GM21447 (cell line): ENCODE results near the gene PRDM15.

Experiments used
- ATAC-seq: cut with Tn5 transposase; IDR thresholded peaks from one replicate; pipeline ENCODE4 v1.9.1; 2021; ENCODE audit not compliant: unreplicated experiment

The PRDM15 gene

DNA sequence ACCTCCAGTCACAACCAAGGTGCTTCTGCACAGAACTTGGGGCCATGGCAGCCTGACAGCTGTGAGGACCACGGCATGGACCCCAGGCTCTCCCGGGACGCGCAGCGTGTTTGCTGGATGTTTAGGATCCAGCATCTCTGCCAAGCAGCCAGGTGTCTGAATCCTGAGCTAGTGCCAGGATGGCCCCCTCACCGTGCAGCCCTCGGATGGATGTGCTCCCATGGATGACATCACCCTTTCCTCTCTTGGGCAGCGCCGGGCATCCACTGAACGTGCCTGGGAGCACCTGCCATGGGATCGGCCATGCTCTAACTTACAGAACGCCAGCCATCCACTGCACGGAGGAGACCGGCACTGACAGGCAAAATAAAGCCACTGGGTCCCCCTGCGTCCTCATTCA is 53.9 kb downstream of the PRDM15 start:
- ATAC-seq = no peak

DNA sequence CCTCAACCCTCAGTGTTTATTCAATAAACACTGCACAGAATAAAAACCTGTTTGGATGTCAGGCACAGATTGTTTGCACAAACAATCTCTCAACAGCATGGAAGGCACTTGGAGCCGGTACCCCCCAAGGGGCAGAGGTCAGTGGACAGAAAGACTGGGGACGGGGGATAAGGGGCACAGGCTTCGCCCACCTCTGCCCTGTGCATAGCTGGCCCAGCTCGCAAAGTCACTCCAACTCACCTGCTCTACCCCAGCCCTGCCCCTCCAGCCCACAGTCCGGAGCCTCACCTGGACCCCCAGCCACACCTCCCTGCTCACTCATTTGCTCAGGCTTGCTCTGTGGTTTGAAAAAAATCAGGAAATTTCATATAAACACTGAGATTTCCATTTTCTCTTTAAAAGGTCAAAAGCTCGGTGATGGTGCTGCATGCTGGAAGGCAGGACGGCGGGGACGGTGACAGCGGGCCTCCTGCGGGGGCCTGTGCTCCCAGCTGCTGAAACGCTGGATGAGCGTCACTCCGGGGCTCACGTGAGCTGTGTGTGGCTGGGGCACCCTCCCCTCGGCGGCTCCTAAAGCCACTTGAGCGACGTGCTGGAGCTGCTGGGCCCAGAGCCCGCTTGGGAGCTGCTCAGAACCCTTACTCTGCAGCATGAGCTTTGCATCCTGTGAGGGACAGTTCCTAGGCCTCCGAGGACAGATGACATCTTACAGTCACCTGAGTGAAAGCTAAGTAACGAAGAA is 54.5 kb downstream of the PRDM15 start:
- no peak for ATAC-seq

DNA sequence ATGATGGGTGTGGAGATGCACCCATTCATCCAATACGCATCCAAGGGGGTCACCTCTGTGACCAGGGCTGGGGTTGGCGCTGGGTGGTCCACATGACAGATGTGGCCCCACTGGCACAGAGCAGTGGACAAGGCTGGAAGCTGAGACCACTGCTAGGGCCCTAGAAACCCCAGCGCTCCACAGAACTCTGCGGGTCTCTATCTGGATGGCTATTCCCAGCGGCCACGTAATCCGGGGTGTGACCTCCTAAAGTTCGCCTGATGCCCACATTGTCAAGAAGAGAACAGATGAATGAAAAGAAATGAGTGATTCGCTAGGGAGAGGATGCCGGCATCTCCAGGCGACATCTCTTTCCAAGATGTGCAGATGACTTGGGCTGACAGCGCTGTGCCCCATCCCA is 55.2 kb downstream of the PRDM15 start:
- ATAC-seq = no peak

DNA sequence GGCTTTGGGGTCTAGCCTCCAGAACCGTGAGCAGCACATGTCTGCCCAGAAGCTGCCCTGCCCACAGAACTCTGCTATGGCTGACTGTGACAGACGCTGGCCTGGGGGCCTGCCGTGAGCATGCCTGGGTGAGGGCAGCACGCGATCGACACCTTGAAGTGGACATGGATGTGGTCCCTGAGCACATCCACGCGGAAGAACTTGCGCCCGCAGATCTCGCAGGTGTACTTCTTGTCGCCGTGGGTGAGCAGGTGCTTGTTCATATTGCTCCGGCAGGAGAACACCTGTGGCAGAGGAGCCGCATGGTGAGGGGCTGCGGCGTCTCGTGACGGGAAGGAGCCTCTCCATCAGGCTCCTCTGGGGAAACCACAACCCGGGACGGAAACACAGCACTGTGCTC is 56.0 kb downstream of the PRDM15 start:
- no peak for ATAC-seq

DNA sequence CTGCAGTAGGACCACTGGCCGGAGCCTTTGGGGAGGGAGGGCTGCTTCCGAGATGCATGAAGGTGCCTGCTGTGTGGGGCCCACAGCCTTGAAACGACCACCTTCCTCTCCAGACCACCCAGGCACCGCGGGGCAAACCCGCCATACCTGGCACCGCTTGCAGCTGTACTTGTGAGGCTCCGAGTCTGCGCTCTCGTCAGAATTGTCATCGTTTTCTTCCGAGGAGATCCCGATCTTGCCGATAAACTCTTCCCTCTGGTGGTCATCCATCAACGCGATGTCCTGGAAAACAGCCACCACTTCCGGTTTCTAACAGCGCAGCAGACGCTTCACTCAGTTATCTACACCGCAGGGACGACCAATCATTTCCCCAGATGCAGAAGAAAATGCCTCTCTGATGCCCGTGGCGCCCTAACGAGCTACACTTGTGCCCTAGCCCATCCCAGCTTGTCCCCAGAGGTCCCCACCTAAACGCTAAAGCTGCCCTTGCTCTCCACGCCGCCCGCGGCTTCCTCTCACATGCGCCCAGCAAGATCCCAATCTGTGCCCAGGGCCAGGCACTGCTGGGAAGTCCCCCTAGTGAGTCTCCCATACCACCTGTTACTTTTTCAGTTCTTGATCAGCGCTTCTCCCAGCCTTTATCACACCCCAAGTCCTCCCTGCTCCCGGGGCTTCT is 57.2 kb downstream of the PRDM15 start:
- ATAC-seq = no peak

DNA sequence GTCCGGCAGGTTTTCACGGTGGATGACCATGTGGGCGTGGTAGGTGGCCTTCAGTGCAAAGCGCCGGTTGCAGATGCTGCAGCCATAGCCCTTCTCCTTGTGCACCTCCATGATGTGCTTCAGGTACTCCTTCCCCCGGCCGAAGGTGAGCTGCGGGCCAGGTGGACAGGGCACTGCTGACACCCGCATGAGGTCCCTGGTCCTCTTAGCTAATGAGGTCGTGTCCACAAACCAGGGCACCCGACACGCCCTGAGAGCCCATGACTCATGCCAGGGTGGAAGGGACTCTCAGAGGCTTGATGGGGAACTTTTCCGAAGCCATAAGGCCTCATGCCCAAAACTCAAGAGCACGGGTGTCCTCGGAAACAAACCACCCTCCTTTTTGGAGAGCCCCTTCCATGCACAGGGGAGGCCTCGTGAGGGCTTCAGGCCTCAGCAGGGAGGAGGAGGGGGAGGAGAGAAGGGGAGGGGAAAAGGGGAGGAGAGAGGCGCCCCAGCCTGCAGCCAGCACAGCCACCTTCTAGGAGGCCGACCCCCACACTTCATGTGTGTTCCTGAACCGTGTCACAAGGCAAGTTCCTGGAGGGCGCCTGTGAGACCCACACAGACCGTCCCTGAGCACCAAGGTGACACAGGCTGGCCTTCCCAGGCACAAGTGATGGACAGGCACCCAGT is 57.9 kb downstream of the PRDM15 start:
- no peak for ATAC-seq

DNA sequence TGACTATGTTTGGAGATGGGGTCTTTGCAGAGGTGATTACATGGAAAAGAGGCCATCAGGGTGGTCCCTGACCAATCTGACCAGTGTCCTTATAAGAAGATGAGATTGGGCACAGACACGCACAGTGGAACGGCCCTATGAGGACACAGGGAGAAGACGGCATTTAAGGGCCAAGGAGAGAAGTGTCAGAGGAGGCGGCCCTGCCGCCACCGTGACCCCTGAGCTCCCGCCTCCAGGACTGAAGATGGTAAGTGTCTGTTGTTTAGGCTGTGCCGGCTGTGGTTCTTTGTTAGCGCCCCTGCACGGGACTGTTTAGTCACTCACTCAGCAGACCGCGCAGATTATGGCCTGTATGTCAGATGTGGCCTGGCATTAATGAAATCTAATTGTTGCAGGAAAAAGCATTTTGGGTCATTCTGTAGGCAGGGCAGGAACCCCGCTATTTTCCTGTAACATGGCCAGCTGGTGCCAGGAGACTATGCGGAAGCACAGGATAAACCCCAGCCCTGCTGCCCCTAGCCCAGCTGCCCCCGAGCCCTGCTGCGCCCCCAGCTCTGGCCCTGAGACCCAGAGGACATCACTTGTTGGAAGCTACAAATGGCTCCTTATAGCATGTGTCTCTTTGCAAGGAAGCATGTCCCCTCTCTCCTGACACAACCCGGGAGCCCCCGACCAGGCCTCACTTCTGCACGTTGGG is 58.6 kb downstream of the PRDM15 start:
- ATAC-seq = no peak

DNA sequence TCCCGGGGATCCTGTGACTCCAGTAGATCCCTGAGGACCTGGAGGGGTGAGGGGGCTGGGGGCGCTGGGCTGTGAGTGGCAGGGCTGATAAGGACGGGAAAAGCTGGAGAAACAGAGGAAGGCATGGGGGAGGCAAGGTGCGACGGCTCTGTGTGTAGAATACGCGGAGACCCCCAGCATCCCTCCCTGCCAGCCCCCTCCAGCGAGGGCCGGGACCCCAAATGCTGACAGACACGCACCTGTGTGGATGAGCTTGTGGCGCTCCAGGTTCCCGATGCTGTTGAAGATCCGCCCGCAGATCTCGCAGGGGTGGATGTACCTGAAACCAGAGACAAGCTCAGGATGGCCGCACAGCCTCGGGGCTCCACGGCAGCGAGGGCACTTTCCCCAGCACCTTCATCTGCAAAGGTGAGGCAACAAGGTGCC is 59.3 kb downstream of the PRDM15 start:
- no peak for ATAC-seq

DNA sequence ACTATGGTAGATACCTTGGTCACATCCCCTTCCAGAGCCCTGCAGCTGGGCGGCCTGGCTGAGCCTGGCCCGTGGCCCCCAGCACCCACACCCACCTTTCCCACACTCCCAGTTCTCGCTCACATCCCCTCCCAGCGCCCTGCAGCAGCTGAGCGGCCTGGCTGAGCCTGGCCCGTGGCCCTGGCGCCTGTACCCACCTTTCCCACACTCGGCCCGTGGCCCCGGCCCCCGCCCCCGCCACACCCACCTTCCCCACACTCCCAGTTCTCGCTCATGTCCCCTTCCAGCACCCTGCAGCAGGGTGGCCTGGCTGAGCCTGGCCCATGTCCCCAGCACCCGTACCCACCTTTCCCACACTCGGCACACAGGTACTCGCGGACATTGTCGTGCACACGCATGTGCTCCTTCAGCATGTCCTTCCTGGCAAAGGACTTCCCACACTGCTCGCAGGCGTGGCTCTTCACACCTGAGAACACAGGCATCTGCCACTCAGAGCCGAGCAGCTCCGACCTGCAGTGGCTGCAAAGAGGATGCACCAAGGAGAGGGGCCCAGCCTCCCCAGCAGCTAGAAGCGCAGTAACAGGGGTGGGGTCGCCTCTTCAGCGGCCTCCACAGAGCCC is 59.8 kb downstream of the PRDM15 start:
- ATAC-seq = no peak

DNA sequence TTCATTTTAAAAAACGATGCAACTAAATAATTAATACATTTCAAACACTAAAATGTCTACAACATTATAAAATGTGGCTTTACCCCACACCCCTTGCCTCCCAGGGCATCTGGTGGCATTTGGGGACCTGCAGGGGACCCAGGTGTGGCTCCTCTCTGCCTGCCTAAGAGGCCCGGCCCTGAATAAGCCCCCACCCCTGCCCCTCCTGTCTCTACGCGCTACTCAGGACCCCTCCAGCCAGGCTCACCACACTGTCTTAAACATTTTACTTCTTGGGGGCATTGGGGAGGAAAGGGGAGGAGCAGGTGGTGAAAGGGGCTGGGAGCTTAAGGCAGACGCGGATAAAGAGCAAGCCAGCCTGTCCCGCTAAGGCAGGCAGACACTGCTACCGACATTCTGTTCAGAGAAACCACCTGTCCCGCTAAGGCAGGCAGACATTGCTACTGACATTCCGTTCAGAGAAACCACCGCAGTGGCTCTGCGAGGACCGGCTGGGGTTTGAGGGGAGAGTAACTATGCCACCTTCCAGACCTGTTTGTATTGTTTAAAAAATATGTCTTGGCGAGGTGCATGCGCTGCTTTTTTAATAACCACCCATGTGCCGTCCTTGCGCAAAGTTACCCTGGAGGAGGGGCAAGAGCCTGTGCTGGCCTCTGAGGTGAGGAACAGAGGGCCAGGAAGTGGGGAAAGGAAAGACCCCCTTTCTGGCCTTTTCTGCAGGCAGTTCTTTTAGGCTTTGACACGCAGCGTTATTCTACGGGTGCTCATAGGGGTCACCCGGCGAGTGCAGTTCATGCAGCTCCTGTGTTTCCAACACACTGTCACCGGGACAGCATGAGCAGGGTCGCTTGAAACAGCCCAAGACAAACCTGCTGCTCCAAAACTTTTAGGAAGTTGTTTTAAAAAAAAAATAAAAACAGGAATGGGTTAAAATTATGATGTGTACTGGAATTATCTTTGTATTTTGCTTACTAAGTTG is 61.0 kb downstream of the PRDM15 start:
- ATAC-seq = no peak

DNA sequence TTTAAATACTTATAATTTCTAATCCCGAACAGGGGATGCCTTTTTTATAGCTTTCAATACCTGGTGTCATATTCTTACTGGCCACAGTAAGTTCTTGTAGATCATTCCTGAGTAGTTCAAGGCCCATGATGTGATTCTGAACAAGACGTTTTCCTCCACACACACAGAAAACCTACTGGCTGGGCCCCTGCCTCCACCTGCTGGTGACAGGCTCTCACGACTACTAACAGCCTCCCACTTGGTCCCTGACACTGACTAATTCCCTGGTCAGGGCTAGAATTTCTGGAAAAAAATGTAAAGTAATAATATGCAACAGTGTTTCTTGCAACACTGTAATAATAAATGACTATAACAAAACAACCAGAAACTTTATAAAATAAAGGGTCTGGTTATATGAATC is 61.9 kb downstream of the PRDM15 start:
- ATAC-seq = peak; percentile 57

DNA sequence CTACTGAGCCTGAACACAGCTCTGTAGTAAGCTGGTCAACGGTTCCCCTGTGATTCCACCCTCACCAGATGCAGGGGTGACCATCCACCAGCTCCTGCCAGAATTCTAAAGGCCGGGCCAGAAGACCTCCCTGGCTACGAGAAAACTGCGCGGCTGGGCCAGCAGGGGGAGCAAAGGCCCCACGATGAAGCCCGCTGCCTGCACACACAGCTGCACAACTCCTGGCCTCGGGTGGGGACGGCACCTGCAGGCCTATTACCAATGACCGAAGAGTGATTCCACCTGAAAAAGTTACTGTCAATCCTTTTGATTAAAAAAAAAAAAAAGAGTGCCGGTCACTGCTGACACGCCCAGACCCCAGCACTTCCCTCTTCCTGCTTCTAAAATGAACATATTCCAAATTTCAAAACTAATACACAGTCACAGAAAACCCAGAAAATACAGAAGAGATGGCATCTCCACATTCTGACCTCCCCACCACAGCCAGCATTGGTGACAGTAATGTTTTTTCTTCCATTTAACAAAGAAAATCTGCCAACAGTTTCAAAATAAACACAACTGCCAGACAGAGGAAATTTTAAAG is 62.5 kb downstream of the PRDM15 start:
- ATAC-seq = peak; percentile 74

DNA sequence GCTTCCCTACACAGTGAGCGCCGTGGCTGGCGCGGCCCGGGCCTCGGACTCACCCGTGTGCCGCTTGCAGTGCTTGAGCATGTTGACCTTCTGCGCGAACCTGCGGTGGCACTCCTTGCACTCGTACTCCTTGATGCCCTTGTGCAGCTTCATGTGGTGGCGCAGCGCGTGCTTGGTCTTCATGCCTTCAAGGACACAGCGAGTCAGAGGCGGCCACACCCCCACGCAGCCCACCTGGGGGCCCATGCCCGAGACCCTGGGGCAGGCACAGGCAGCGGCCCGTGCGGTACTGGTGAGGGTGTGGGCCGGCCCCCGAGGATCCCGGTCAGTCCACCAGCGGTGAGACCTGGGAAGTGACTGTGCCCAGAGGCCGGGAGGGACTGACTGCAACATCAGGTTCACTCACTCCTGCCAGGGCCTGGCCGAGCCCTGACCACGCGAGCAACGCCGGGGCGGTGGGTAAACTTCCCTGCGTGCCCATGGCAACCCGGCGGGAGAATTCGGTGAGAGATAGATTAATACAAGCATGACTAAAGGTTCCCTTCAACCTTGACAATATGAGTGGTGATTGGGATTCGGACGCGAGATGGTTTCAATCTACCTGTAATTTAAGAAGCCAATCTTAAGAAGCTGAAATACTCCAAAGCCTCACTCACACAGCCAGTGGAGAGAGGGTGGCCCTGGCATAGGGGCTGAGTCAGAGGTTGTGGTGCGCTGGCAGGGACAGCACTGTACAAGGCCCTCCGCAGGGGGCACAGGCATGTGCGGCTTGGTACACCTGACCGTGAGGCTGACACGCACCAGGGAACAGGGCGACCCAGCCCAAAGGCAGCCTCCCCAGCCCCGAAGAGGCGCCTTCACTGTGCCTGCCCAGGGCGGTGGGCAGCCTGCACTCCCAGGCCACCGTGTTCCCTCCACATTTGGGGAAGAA is 63.2 kb downstream of the PRDM15 start:
- no peak for ATAC-seq

DNA sequence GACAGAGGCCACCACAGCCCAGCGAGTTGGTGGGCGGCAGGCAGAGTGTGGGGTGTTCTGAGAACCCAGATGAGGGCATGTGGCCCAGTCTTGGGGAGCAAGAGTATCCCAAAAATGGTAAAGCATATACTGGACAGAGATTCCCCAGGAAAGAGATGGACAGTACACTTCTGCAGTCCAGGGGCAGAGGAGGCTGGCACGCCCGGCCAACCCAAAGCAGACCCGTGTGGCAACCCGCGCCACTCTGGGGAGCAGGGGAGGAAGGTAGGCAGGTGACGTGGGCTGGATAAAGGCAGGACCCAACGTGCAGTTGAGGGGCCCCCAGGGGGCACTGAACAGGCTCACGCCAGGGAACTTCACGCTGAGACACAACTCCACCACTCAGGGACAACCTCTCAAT is 65.9 kb downstream of the PRDM15 start:
- ATAC-seq = no peak

DNA sequence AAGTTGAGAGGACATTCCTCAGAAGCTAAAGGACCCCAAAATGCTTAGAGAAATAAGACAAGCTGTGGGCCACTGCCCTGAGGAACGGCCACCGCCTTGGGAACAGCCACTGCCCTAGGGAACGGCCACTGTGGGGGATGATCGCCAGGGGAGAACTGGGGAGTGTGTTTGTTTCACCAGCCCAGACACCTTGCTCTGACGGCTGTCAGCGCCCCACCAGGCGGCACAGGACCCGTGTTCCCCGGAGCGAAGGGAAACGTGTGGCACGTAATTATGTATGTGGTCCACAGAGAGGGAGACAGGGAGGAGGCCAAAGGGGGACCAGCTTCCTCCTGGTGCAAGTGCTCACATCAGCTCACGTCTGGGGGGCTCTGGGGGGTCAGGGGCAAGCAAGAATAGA is 66.5 kb downstream of the PRDM15 start:
- ATAC-seq = no peak

DNA sequence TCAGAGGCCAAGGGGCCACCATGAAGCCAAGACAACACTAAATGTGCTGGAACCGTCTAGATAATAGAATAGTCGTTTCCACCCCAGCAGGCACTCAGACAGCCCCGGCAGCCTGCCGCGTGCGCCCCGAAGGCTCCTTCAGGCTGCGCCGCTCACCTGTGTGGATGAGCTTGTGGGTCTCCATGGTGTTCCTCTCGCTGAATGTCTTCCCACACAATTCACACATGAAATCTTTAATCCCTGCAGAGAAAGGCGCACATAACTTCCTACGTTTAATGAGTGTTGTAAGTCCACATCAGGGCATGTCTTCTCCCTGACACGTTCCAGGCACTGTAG is 68.6 kb downstream of the PRDM15 start:
- ATAC-seq = no peak

DNA sequence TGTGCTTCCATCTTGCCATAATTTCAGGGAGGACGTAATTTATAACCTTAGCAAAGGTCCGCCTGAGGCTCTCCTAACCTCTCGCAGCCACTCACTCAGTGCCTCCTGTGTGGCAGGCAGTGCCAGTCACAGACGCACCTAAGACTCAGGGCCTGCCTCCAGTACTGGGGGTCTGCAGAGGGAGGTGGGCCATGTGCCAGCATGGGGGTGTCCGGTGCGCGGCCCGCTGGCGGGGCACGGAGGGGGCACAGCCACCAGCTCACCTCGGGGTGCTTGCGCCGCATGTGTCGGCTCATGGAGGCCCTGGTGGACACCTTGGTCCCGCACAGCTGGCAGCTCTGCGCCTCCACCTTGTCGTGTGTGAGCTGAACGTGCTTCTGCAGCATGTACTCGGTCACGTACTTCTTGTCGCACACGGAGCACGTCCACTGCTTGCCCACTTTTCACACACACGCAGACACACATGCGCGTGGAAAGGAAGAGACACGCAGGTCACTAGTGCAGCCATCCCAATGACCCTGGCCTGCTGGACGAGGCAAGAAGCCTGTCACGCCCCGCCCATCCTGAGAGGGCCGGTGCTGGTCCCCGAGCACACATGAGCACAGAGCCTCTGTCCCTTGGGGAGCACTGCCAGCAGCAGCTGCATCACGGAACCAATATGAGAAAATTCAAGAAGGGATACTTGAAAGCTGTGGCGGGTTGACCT is 69.1 kb downstream of the PRDM15 start:
- ATAC-seq = no peak

DNA sequence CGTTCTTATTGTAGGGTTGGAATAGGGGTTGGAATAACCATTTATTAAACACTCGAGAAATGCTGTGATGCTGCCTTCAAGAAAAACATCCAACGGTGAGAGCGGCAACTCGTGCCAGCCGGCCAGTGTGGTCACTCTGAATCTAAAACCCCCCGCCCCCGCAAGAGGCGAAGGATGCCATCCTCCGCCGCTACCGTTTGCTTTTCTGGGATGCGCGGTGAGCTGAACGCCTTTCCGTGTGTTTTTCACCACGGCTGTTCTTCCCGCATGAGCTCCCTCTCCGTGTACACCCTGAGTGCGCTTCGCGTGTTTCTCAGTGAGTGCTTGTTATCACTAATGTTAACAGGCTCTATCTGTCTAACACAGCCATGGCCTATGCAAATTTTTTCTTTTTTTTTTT is 70.3 kb downstream of the PRDM15 start:
- no peak for ATAC-seq
